Aorta (tissue), 5 donors: ENCODE results near the gene PMPCA. TPM values are rescaled to one million over a fixed set of nuclear protein-coding genes. Genes with fewer than 3 reads are reported as not detected.

Source experiments
- ATAC-seq: fragments of 200-7000 bp; cut with Tn5 transposase; one replicate; pipeline ENCODE4 v1.9.1; 2022; ENCODE audit warnings: moderate library complexity; ENCODE audit not compliant: low FRiP score
- DNase-seq, 2 donors: peaks; one replicate each; pipeline ENCODE4 v3.0.0-alpha.2; 2020
- H3K27ac ChIP-seq, 2 donors: one replicate each; pipeline ENCODE4 v1.5.1; 2013; ENCODE audit warnings: low read length in 2 of 2, mild to moderate bottlenecking in 2 of 2, moderate library complexity in 2 of 2, control low read depth in 1 of 2, inconsistent platforms in 1 of 2, low read depth in 1 of 2
- H3K27me3 ChIP-seq, 2 donors: one replicate each; pipeline ENCODE4 v1.6.1; 2013; ENCODE audit warnings: control low read depth in 1 of 2, low read length in 1 of 2, mild to moderate bottlenecking in 1 of 2, moderate library complexity in 1 of 2; ENCODE audit not compliant: insufficient read depth in 2 of 2, control insufficient read depth in 1 of 2
- H3K36me3 ChIP-seq, 2 donors: one replicate each; pipeline ENCODE4 v1.6.1; 2013; ENCODE audit warnings: control low read depth in 1 of 2, low read length in 1 of 2, mild to moderate bottlenecking in 1 of 2; ENCODE audit not compliant: insufficient read depth in 2 of 2, control insufficient read depth in 1 of 2
- H3K4me1 ChIP-seq, 2 donors: one replicate each; pipeline ENCODE4 v1.6.1; 2013; ENCODE audit warnings: low read length in 2 of 2, control low read depth in 1 of 2, mild to moderate bottlenecking in 1 of 2, moderate library complexity in 1 of 2; ENCODE audit not compliant: insufficient read depth in 2 of 2, control insufficient read depth in 1 of 2
- H3K4me3 ChIP-seq, 2 donors: one replicate each; pipeline ENCODE4 v1.5.1; 2013; ENCODE audit warnings: low read length in 2 of 2, control low read depth in 1 of 2, mild to moderate bottlenecking in 1 of 2
- H3K9me3 ChIP-seq: one replicate; pipeline ENCODE4 v1.6.1; 2013; ENCODE audit warnings: mild to moderate bottlenecking, low read length; ENCODE audit not compliant: control insufficient read depth
- WGBS, 2 donors: extraction: QIAGEN DNeasy Blood & Tissue Kit; methylation state at CpG; one replicate each; pipeline ENCODE4 v1.1.7; 2013; 5-methylcytosine and 5-hydroxymethylcytosine counted together
- intact Hi-C, 2 donors: fragments of 100-400 bp; cut with DNase I; formaldehyde crosslinking; loops; one replicate each; pipeline versions ENCODE4 v1.14.2 to v1.15.0; 2022
- polyA plus RNA-seq, 2 donors: library from polyadenylated mRNA; stranded (reverse); fragments of 200-250 nt; gene quantifications; one replicate each; pipeline ENCODE4 v1.2.3, GENCODE V29; 2013
- total RNA-seq, 2 donors: library from RNA; stranded (reverse); fragmentation: NEBNext Ultra II Directional; extraction: Animal tissue kit (Norgen Biotek cat#: 25700); gene quantifications; one replicate each; pipeline ENCODE4 v1.2.1, GENCODE V29; 2021
- donor health status: healthy with polysubstance abuse.
- donor health status: Bipolar disorder and iron deficiency.
- donor health status: DM: no; HTN: no; CAD: no.
- donor health status: DM: no; HTN: no; CAD: no.
- donor health status: DM: yes; HTN: yes; CAD: no.

Gene PMPCA
- total and polyA plus RNA-seq, 4 donors: 16.2 to 72.0 (median 35.0) TPM

GRCh38 chr9:136372006-136372405 is 38.5 kb upstream of the PMPCA start:
- no peaks in the 10 kb centered on the region for H3K27me3 ChIP-seq
- H3K9me3 ChIP-seq: no peaks in the 10 kb centered on the region
- no peak for DNase-seq
- intact Hi-C loops: no loop called here
- no peak for ATAC-seq
- no peak overlapping the region for H3K27ac ChIP-seq
- 86 to 88% methylated on average over 20 to 21 of the region's 21 CpGs for WGBS, 2 donors
- H3K4me1 ChIP-seq: no peaks in the 10 kb centered on the region
- no peaks in the 10 kb centered on the region for H3K36me3 ChIP-seq
- H3K4me3 ChIP-seq: no peak overlapping the region

- intact Hi-C loops: no loop called here
- H3K27ac ChIP-seq: no peak overlapping the region
- no peaks in the 10 kb centered on the region for H3K9me3 ChIP-seq
- H3K36me3 ChIP-seq: no peaks in the 10 kb centered on the region
- no peak overlapping the region for H3K4me3 ChIP-seq
- peak; percentile 44 for ATAC-seq
- no peaks in the 10 kb centered on the region for H3K27me3 ChIP-seq
- H3K4me1 ChIP-seq: no peaks in the 10 kb centered on the region
- DNase-seq: peak in 1 of 2 donors; percentile 89
- WGBS, 2 donors: 15 to 21% methylated on average over 21 of the region's 21 CpGs
Observed at GRCh38 chr9:136372561-136373299, 37.7 kb upstream of the PMPCA start.

- H3K36me3 ChIP-seq: no peaks in the 10 kb centered on the region
- ATAC-seq: peak; percentile 13
- WGBS, 2 donors: 63 to 66% methylated on average over 27 of the region's 27 CpGs
Observed at GRCh38 chr9:136373300-136374182, 36.9 kb upstream of the PMPCA start, which contains the start of gene CARD9. CARD9 (minus strand) TSS chr9:136373669; CDS start chr9:136372078, 1,591 bp downstream.

GRCh38 chr9:136374183-136374575 is 36.3 kb upstream of the PMPCA start:
- Histone ChIP-seq H3K36me3 (no peaks in the 10 kb centered on the region), H3K27me3 (no peaks in the 10 kb centered on the region), H3K4me1 (no peaks in the 10 kb centered on the region), H3K27ac (no peak overlapping the region), H3K9me3 (no peaks in the 10 kb centered on the region), H3K4me3 (no peak overlapping the region)
- intact Hi-C loops: no loop called here
- WGBS, 2 donors: 90 to 94% methylated on average over 14 of the region's 14 CpGs
- no peak for DNase-seq
- no peak for ATAC-seq

More at GRCh38 chr9:136373300-136374182, 36.9 kb upstream of the PMPCA start, which contains the start of gene CARD9:
- H3K9me3 ChIP-seq: no peaks in the 10 kb centered on the region
- no peak within 1 kb of the TSS for H3K4me3 ChIP-seq
- intact Hi-C loops: no loop called here
- no peaks in the 10 kb centered on the region for H3K27me3 ChIP-seq
- peak in 1 of 2 donors; percentile 80 for DNase-seq
- no peaks in the 10 kb centered on the region for H3K4me1 ChIP-seq
- H3K27ac ChIP-seq: no peak within 1 kb of the TSS

- H3K36me3 ChIP-seq: no peaks in the 10 kb centered on the region
- 93% methylated on average over 12 of the region's 12 CpGs for WGBS, 2 donors
Observed at GRCh38 chr9:136375096-136375495, 35.4 kb upstream of the PMPCA start.

GRCh38 chr9:136376457-136376856 is 34.0 kb upstream of the PMPCA start:
- no peaks in the 10 kb centered on the region for H3K9me3 ChIP-seq
- H3K4me1 ChIP-seq: no peaks in the 10 kb centered on the region
- intact Hi-C loops: no loop called here
- no peaks in the 10 kb centered on the region for H3K36me3 ChIP-seq
- WGBS, 2 donors: 73 to 83% methylated on average over 6 to 8 of the region's 8 CpGs
- ATAC-seq: no peak
- no peak for DNase-seq
- H3K27me3 ChIP-seq: no peaks in the 10 kb centered on the region
- no peak overlapping the region for H3K27ac ChIP-seq
- no peak overlapping the region for H3K4me3 ChIP-seq

More at GRCh38 chr9:136375096-136375495, 35.4 kb upstream of the PMPCA start:
- Histone ChIP-seq H3K27me3 (no peaks in the 10 kb centered on the region), H3K4me1 (no peaks in the 10 kb centered on the region), H3K9me3 (no peaks in the 10 kb centered on the region), H3K4me3 (no peak overlapping the region), H3K27ac (no peak overlapping the region)
- intact Hi-C loops: no loop called here
- ATAC-seq (no peak), DNase-seq (no peak)

- 87 to 90% methylated on average over 28 to 32 of the region's 32 CpGs for WGBS, 2 donors
- no peak overlapping the region for H3K4me3 ChIP-seq
- no peak for ATAC-seq
- no peak for DNase-seq
- H3K27ac ChIP-seq: no peak overlapping the region
- no peaks in the 10 kb centered on the region for H3K27me3 ChIP-seq
- no peaks in the 10 kb centered on the region for H3K9me3 ChIP-seq
- intact Hi-C loops: no loop called here
- no peaks in the 10 kb centered on the region for H3K4me1 ChIP-seq
- H3K36me3 ChIP-seq: peaks cover 0 to 1% of the 10 kb centered on the region in 2 donors
Observed at GRCh38 chr9:136377341-136378169, 32.9 kb upstream of the PMPCA start.
